Left forelimb (tissue), 1 donor: ENCODE data around the gene NOSIP.

Source experiments
- DNase-seq: peaks from one replicate; pipeline ENCODE4 v3.0.0-alpha.2; 2018; ENCODE audit warnings: low spot score

The NOSIP gene

DNA sequence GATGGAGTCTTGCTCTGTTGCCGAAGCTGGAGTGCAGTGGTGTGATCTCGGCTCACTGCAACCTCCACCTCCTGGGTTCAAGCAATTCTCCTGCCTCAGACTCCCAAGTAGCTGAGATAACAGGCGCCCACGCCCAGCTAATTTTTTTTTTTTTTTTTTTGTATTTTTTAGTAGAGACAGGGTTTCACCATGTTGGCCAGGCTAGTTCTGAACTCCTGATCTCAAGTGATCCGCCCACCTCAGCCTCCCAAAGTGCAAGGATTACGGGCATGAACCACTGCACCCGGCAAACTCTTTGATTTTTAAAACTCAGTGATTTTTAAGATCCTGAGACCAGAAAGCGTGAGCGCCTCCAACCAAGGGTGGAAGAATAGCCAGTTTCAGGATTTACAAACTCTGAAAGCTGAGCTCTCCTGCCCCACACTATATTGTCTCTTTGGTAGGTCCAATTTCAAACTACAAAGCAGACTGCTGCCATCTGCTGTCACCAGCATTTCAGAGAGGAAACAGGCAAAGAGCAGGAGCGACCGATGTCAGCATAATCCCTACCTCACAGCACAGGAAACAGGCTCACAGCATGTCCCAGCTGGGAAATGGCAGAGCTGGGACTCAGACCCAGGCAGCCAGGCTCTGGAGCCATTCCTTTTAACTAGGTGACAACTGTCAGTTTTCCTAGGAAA is 9.2 kb downstream of the NOSIP start:
- DNase-seq: no peak

DNA sequence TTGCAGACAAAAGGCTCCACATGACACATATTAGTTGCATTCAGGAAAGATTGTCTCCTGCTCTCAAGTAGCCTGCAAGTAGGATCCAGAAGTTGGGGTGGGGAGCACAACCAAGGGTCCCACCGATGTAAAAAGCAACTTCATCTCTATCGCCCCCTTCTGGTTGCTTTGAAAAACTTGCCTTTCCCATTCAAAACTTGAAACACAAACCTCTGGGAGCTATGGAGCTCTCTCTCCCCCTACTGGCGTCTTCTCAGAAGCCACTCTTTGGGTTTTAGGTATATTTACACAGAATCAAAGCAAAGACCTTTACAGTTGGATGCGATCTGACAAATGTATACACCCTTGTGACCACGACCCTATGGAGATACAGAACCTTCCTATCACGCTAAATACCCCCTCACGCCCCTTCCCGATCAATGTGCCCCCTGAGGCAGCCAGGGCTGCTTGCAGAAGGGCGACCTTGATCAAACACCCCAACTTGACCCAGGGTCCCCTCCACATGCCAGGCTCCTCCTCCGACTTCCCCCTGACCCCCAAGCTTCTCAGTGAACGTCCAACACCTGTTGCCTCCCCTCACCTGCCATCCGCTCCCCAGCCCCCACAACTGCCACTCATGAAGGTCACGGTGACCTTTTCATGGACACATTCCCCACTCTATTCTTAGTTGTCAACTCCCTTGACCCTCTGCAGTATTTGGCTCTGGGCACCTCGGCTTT is 10.1 kb downstream of the NOSIP start:
- DNase-seq: no peak

DNA sequence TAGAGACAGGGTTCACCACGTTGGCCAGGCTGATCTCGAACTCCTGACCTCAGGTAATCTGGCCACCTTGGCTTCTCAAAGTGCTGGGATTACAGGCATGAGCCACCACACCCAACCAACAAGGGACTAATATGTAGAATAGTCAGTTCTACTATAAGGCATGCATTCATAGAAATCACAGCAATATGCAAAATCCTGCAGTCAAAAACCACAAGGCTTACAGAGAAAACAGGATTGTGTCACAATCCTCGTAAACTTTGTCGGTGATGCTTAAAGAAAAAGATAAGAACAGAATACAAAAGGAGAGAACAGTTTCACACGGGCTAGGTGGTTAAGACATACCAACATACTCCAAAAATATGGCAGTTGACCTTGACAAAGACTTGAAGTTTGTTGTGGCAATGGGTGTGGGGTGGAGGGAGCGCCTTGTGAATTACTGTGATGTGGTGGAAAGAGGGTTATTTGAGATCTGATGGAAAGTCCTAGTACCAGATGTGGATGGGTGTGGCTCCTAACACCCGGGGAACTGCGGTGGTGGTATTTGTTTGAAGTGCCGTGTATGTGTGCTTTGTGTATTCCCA is 12.4 kb downstream of the NOSIP start:
- DNase-seq: no peak

DNA sequence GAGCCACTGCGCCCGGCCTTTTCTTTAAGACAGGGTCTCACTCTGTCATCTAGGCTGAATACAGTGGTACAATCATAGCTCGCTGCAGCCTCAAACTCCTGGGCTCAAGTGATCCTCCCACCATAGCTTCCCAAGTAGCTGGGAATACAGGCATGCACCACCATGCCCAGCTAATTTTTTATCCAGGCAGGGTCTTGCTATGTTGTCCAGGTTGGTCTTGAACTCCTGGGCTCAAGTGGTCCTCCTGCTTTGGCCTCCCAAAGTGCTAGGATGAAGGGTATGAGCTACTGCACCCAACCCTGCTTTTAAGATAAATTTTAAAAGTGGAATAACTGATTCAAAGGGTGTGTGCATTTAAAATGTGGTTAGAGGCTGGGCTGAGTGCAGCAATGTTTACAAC is 14.1 kb downstream of the NOSIP start:
- no peak for DNase-seq

DNA sequence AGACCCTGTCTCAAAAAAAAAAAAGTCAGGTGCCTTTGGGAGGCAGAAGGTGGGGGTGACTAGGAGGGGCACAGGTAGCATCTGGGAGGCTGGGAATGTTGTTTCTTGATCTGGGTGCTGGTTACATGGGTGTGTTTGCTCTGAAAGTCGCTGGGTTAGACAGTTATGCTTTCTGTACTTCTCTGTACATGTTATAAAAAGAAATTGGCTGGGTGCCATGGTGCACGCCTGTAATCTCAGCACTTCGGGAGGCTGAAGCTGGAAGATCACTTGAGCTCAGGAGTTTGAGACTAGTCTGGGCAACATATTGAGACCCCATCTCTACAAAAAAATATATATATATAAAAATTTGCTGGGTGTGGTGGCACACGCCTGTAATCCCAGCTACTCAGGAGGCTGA is 15.1 kb downstream of the NOSIP start:
- DNase-seq: no peak

DNA sequence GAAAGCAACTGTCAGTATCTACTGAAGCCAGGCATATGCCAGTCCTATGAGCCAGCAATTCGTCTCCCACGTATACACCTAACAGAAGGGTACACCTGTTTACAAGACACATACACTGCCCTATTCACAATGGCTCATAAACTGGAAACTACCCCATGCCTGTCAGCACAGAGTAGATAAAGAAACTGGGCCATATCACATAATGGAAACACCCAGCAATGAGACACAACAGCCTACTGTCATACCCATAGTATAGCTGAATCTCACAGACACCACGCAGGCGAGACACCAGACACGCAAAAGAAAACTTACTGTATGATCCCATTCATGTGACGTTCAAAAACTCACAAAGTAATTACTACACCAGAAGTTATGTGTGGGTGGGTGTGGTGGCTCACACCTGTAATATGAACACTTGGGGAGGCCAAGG is 15.7 kb downstream of the NOSIP start:
- no peak for DNase-seq

DNA sequence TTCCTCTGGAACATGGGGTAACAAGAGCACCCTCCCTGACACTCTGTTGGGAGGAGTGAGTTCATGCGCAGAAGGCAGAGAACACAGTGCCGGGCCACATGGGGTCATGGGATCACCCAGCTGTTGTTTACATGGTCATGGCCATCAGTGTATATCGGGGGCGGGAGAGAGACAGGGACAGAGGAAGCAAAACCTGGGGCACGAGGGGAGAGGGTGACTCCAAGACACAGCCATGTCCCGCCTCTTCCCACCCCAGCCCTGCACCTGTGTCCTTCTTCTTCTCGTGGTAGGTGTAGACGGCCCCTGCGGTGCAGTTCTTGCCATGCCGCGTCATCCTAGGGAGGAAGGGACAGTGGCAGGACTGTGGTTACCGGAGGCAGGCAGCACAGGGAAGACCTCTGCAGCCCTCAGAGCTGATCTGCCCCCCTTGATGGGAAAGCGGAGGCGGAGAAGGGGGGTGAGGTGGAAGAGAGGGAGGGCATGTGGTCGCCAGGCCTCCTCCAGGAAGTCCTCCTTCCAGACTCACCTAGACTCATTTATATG is 19.9 kb downstream of the NOSIP start:
- DNase-seq: no peak

DNA sequence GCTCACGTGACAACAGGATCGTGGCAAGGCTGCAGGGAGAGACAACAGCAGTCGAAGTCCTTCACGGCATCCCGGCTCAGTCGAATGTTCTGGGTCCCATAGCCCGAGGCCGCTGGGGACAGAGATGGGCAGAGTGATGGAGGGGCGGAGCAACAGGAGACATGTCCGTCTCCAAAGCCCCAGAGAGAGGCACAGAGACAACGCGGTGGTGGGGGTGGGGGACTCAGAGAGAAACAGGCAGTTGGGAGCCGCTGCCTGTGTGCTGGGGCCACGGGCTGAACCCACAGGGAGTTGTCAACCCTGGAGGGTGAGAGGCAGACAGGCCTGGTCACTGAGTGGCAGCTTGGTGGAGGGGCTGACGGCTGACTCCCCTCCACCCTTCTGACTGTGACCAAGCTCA is 20.4 kb downstream of the NOSIP start:
- no peak for DNase-seq

DNA sequence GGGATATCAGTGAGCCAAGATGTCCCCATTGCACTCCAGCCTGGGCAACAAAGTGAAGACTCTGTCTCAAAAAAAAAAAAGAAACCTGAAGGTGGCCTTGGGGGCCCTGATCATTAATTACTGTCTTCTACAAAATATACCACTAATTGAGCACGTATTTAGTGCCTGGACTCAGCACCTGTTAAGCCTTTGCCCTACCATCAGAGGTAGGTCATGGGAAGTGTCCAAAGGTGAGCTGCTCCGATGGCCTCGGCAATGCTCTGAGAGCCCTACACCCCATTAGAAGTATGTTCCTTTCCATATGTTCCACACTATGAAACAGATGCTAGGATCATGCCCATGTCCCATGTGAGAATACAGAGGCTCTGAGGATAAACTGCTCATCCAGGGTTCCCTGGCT is 20.9 kb downstream of the NOSIP start:
- DNase-seq: no peak

DNA sequence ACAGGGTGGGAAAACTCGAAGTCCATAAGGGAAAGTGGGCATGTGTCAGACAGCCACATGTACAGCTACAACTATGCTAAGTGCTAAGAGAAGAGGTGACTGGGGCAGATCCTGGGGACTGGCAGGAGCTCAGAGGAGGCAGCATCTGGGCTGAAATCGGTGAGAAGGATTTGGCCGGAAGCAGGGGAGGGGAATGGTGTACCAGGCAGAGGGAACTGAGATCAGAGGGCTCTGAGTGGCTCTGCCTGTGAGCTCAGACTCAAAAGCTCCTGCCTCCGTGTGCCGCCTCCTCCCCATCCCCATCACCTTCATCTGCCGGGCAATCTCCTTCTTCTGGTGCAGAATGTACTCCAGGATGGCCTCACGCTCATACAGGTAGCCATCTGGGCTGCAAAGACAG is 21.8 kb downstream of the NOSIP start:
- DNase-seq: no peak

DNA sequence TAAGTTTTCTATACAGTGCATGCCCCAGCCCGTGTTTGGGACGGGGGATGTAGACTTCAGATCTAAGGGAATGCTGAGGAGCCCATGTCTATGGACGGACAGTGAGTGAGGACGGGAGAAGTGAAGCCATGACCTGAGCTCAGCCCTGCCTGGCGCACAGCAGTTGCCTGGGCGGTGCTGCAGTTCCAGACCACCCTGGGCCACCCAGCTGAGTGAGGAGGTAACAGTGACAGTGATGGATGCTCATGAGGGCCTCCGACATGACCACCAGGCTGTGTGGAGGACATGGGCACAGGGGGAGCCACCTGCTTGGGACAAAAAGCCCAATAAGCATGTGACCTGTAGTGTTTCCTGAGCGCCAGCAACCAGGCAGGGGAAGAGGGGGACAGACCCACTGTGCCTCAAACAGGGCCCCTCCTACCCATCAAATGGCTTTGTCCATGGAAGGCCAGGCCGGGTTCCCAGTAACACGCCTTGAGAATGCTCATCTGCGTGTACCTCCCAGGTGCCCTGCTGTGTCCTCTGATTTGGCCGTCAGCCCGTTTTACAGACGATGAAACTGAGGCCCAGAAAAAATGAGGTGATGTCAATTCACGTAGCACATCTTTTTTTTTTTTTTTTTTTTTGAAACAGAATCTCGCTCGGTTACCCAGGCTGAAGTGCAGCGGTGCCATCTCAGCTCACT is 22.6 kb downstream of the NOSIP start:
- DNase-seq: no peak

DNA sequence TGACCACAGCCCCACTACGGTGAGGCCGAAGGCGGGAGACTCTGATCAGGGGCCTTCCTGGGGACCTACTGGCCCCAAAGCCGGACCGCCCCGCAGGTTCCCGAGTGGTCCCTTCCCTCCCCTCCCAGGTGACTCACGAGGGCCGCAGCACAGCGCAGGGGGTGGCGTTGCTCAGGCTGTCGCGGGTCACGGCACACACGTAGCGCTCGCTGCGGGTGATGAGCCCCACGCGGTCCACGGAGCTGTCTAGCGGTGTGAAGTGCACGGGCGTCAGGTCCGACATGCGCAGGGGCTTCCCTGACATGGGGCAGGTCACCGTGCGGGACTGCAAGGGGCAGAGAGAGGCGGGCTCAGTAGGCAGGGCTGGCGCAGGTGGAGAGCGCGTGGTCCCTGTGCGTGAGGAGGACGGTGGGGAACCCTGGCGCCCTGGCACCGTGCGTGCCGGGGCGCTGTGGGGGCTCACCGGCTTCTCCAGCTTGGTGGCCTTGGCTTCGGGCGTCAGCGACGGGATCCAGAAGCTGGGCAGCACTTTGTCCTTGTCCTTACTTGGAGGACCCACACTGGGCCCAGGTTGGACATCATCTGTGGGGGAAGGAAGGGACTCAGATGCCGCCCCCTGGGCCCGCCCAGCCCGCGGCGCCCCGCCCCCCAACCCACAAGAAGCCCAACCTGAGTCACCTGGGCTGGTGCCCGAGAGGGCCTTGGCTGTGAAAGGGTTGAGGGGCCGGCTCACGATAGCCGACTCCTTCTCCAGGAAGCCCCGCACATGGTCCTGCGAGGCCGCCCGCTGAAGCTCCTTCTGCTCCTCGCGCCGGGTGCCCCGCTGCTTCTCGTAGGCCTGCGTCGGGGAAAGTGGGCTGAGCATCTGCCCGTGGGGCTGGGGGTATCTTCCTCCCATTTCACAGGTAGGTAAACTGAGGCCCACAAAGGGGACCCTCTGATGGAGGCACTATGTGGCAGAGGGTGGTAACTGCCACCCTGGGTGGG is 23.7 kb downstream of the NOSIP start:
- no peak for DNase-seq

DNA sequence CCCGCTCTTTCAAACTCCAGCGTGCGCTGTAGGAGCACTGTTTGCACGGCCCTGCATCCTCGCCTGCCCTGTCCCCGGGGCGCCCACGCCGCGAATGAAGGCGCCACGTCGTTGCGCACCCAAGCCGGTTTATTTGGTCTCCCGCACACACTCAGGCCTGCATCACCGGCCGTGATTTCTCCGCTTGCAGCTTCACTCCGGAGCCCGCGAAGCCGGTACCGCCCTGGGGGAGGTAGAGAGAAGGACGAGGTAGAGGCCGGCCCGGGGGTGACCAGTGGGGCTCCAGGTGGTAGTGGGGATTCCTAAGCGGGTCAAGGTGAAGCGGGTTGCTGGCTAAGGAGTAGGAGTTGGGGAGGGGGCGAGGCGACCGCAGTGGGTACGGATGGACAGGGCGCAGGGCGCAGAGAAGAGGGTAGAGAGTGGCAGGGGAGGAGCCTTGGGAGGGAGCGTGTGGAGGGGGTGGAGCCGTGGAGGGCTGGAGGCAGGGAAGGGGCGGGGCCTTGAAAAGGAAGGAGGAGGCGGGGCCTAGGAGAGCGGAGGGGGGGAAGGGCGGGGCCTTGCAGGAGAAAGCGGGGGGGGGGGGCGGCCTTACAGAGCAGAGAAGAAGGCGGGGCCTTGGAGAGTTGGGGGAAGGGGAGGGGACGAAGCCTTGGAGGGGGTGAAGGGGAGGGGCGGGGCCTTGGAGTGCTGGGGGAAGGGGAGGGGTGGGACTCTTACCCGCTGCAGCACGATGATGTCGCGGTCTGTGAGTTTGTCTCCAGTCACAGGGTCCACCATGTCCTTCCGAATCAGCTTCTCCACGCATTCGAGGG is 24.6 kb downstream of the NOSIP start:
- DNase-seq: no peak

DNA sequence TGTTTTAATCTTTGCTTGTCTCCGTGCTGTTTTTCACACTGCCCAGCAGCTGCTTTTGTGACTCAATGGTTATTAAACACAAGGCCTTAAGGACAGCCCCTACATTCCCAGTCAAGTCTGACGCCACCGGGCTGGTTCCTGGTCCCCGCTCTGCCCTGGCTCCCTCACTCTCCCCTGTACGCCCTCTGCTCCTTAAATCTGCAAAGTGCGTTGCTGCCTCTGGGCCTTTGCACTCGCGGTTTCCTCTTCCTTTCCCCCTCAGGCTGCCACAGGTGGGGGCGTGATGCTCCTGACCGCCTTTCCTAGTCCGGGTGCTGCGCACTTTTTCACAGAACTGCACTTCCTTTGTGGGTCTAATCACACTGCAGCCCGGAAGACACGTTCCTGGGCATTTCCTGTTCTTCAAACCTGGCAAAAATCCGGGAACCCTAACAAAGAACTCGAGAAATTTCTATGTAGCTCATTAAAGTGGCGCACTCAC is 25.6 kb downstream of the NOSIP start:
- no peak for DNase-seq

DNA sequence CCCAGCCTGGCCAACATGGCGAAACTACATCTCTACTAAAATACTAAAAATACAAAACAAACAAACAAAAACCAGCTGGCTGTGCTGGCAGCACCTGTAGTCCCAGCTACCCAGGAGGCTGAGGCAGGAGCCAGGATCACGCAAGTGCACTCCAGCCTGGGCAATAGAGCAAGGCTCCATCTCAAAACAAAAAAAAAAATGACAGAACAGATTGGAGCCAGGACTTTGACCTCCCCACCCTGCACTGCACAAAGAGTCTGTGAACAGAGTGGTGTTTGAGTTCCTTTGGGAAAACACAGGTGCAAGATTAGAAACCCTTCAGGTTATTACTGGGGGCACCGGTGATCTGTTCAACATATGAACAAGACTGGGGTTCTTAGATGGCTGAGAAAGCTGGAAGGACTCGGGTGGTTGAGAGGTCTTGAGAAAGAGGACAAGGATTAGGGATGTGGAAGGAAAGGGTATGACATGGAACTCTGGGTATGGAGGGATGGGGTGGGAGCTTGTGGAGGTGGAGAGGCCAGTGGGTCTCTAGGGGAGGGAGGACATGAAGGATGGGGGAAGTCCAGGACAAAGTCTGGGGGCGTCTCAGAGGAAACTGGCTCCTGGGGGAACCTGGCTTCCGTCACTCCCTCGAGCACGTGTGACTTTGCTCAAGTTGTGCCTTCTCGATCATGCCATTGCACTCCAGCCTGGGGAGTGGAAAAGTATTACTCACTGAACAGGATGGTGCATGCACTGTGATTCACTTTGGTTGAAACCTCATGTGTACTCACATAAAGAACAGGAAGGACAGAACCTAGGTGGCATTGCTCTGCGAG is 26.7 kb downstream of the NOSIP start:
- no peak for DNase-seq

DNA sequence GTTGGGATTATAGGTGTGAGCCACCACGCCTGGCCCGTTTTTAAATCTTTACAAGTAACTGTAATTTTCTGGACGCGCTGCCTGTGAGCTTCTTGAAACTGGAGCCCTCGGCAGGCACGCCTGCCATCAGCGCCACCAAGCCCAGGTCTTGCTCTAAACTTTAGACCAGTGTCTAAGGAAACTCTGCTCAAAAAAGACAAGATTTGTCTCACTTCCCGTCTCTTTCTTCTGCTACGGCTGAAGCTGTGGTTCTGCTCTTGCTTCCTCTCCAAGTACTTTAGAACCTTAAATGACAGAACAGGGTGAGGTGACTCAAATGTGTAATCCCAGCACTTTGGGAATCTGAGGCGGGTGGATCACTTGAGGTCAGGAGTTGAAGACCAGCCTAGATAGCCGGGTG is 27.6 kb downstream of the NOSIP start:
- DNase-seq: no peak

DNA sequence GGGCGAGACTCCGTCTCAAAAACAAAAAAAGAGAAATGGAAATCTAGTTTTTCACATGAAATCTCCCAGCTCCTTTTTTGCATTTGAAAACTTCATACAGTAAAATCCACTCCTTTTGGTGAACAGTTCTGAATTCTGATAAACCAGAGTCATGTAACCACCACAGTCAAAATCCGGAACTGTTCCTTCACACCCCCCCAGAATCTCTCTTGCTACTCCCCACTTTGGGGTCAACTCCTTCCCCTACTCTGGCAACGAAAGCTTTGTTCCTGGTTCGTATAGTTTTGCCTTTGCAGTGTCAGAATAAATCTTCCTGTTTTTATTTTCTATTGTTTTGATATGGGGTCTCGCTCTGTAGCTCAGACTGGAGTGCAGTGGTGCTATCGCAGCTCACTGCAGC is 28.8 kb downstream of the NOSIP start:
- DNase-seq: no peak

DNA sequence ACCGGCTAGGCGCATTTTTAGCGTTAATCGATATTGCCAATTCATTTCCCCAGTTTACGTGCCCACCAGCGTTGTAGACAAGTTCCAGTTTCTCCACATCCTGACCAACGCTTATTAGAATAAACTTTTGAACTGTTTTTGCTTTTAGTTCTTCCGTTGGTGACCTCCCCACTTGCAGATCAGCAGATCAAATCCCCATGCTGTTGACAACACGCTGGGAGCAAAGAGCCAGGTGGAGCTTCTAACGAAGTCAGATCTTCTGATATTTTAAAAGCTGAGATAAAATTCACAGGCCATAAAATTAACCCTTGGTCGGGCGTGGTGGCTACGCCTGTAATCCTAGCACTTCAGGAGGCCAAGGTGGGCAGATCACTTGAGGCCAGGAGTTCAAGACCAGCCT is 31.3 kb downstream of the NOSIP start:
- no peak for DNase-seq

DNA sequence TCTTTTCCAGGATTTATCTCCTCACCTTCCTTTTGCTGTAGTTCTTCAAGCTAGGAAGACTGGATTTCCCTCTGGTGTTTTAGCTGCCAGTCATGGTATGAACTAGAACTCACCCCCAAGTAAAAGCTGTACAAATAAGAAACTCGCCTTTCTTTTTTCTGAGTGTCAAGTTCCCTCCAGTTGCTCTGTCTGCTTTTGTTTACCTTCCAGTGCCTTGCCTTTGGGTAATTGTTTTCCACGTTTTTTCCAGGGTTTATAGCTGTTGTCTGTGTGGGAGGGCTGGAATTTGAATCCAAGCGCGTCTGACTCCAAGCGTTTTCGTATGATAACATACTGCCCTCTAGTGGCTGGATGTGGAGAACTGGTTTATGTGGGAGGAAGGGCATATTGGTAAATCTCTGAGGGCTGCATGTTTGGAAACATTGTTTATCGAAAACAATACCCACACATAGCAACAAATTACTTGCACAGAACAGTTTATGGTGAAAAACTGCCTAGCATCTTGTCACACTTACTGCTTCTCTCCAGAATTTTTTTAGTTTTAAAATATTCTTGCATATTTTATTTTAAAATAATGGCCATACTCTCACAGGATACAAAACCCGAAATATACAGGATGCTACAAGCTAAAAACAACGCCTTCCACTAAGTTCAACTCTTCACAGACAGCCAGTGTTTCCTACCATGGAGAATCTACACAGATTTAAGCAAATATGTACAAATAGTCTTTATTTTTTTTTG is 33.4 kb downstream of the NOSIP start:
- no peak for DNase-seq
